Upper lobe of left lung (tissue), 4 donors: ENCODE data around the gene ESPNL.

ENCODE experiments used
- CTCF ChIP-seq, 6 experiments: fragments of 450-650 bp in 4 of 6; fragments of 200-600 bp in 2 of 6; sonication (generic) in 2 of 6; IDR thresholded peaks; one replicate each; pipeline ENCODE4 v1.5.1; 2016 to 2019; ENCODE audit warnings: antibody characterized with exemption in 6 of 6
- POLR2A ChIP-seq, 4 donors: fragments of 450-650 bp; IDR thresholded peaks; one replicate each; pipeline ENCODE4 v1.5.1; 2016 to 2017; ENCODE audit warnings: antibody characterized with exemption in 4 of 4, mild to moderate bottlenecking in 2 of 4
- POLR2AphosphoS5 ChIP-seq, 2 donors: sonication (generic); formaldehyde crosslinking; IDR thresholded peaks; one replicate each; pipeline ENCODE4 v1.5.1; 2017; ENCODE audit warnings: antibody characterized with exemption in 2 of 2

GRCh38 chr2:238131761-238132462 is 31.8 kb downstream of the ESPNL start:
- TF ChIP-seq CTCF (IDR thresholded peaks at IDR 0.05) (no peak), POLR2A (IDR thresholded peaks at IDR 0.05) (no peak), POLR2AphosphoS5 (IDR thresholded peaks at IDR 0.05) (no peak)
